Stomach (tissue), 9 donors: ENCODE results near the gene KRTAP10-10. TPM values are rescaled to one million over a fixed set of nuclear protein-coding genes. Genes with fewer than 3 reads are reported as not detected.
"Not testable (repeated sequence)": the region's sequence is repeated elsewhere in the genome, so short reads cannot be mapped to it uniquely, and the experiment has no call there.

Source experiments
- DNase-seq, 2 donors: peaks; one replicate each; pipeline versions ENCODE4 v3.0.0 to v3.0.0-alpha.2; 2013 to 2019
- H3K27ac ChIP-seq, 5 donors: fragments of 200-600 bp in 4 of 5; sonication (generic) in 4 of 5; one replicate each; pipeline ENCODE4 v1.5.1; 2013 to 2019; ENCODE audit warnings: mild to moderate bottlenecking in 1 of 5, moderate library complexity in 1 of 5
- H3K27me3 ChIP-seq, 3 donors: fragments of 200-600 bp; sonication (generic); one replicate each; pipeline ENCODE4 v1.5.1; 2017 to 2019; ENCODE audit warnings: mixed run types in 1 of 3
- H3K36me3 ChIP-seq, 4 donors: fragments of 200-600 bp; sonication (generic); 1 replicate in 3 of 4; 2 replicates in 1 of 4; pipeline ENCODE4 v1.5.1; 2016 to 2019
- H3K4me1 ChIP-seq, 4 donors: fragments of 200-600 bp; sonication (generic); one replicate each; pipeline ENCODE4 v1.5.1; 2016 to 2019
- H3K4me3 ChIP-seq, 4 donors: fragments of 200-600 bp; sonication (generic) in 3 of 4; one replicate each; pipeline ENCODE4 v1.5.1; 2016 to 2019; ENCODE audit warnings: mild to moderate bottlenecking in 1 of 4
- H3K9me3 ChIP-seq, 4 donors: fragments of 200-600 bp; sonication (generic); one replicate each; pipeline ENCODE4 v1.5.1; 2016 to 2019
- EP300 ChIP-seq: sonication (generic); formaldehyde crosslinking; IDR thresholded peaks from one replicate; pipeline ENCODE4 v1.6.1; 2017; ENCODE audit warnings: antibody characterized with exemption
- POLR2A ChIP-seq, 4 donors: fragments of 450-650 bp; IDR thresholded peaks; one replicate each; pipeline ENCODE4 v1.6.1; 2016; ENCODE audit warnings: antibody characterized with exemption in 4 of 4, control low read depth in 2 of 4, mild to moderate bottlenecking in 1 of 4, moderate library complexity in 1 of 4
- POLR2AphosphoS5 ChIP-seq, 3 donors: sonication (generic); formaldehyde crosslinking; IDR thresholded peaks; one replicate each; pipeline ENCODE4 v1.6.1; 2016; ENCODE audit warnings: antibody characterized with exemption in 3 of 3
- WGBS, 5 donors: extraction: QIAGEN DNeasy Blood & Tissue Kit in 3 of 5; methylation state at CpG; one replicate each; pipeline versions ENCODE4 v1.1.5 to v1.1.7; 2013 to 2018; 5-methylcytosine and 5-hydroxymethylcytosine counted together
- intact Hi-C: fragments of 100-400 bp; cut with DNase I; formaldehyde crosslinking; loops from one replicate; pipeline ENCODE4 v1.15.1; 2023; ENCODE audit warnings: low total_unique reads
- polyA plus RNA-seq, 3 donors: library from polyadenylated mRNA; stranded (reverse); fragments of 200-250 nt; gene quantifications; one replicate each; pipeline ENCODE4 v1.2.3, GENCODE V29; 2013
- total RNA-seq, 5 donors: library from RNA; depleted of rRNA; stranded (reverse); fragments of >200 nt; gene quantifications; one replicate each; pipeline versions ENCODE4 v1.1.0 to v1.2.3, GENCODE V29; 2014 to 2016
- TF ChIP-seq, protein P1 (sequence below), 7 experiments: fragments of 450-650 bp in 4 of 7; fragments of 200-600 bp in 3 of 7; sonication (generic) in 3 of 7; IDR thresholded peaks; one replicate each; pipeline ENCODE4 v1.5.1; 2016 to 2019; ENCODE audit warnings: antibody characterized with exemption in 7 of 7, control low read depth in 2 of 7, mild to moderate bottlenecking in 1 of 7
- donor health status: healthy with polysubstance abuse.
- donor health status: Bipolar disorder and iron deficiency.
- donor health status: healthy.

KRTAP10-10 gene
- total and polyA plus RNA-seq, 8 donors: not detected

- H3K4me3 ChIP-seq: no peak overlapping the region
- H3K27me3 ChIP-seq: peaks cover 0 to 35% (median 9%) of the 10 kb centered on the region in 3 donors
- no peak for DNase-seq
- 71 to 80% (median 76%) methylated on average over 4 of the region's 4 CpGs for WGBS, 5 donors
- TF ChIP-seq POLR2A (IDR thresholded peaks at IDR 0.05): no peak
- TF ChIP-seq, protein P1, sequence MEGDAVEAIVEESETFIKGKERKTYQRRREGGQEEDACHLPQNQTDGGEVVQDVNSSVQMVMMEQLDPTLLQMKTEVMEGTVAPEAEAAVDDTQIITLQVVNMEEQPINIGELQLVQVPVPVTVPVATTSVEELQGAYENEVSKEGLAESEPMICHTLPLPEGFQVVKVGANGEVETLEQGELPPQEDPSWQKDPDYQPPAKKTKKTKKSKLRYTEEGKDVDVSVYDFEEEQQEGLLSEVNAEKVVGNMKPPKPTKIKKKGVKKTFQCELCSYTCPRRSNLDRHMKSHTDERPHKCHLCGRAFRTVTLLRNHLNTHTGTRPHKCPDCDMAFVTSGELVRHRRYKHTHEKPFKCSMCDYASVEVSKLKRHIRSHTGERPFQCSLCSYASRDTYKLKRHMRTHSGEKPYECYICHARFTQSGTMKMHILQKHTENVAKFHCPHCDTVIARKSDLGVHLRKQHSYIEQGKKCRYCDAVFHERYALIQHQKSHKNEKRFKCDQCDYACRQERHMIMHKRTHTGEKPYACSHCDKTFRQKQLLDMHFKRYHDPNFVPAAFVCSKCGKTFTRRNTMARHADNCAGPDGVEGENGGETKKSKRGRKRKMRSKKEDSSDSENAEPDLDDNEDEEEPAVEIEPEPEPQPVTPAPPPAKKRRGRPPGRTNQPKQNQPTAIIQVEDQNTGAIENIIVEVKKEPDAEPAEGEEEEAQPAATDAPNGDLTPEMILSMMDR (IDR thresholded peaks at IDR 0.05): no peak
- no peak for TF ChIP-seq POLR2AphosphoS5 (IDR thresholded peaks at IDR 0.05)
- no peak for TF ChIP-seq EP300
- no peak overlapping the region for H3K27ac ChIP-seq
- intact Hi-C loops: no loop called here
- no peaks in the 10 kb centered on the region for H3K4me1 ChIP-seq
- peaks cover 4 to 35% (median 28%) of the 10 kb centered on the region in 4 donors for H3K9me3 ChIP-seq
- no peaks in the 10 kb centered on the region for H3K36me3 ChIP-seq
Observed at GRCh38 chr21:44606495-44606894, 30.7 kb upstream of the KRTAP10-10 start.

GRCh38 chr21:44609193-44609592, 28.0 kb upstream of the KRTAP10-10 start:
- intact Hi-C loops: no loop called here
- H3K27me3 ChIP-seq: peaks cover 0 to 36% (median 3%) of the 10 kb centered on the region in 3 donors
- H3K4me3 ChIP-seq: no peak overlapping the region
- peaks cover 4 to 36% (median 35%) of the 10 kb centered on the region in 4 donors for H3K9me3 ChIP-seq
- TF ChIP-seq, protein P1 (IDR thresholded peaks at IDR 0.05): no peak
- no peak for TF ChIP-seq POLR2AphosphoS5 (IDR thresholded peaks at IDR 0.05)
- no peak for TF ChIP-seq POLR2A (IDR thresholded peaks at IDR 0.05)
- TF ChIP-seq EP300: no peak
- no peaks in the 10 kb centered on the region for H3K36me3 ChIP-seq
- no peaks in the 10 kb centered on the region for H3K4me1 ChIP-seq
- DNase-seq: no peak
- no peak overlapping the region for H3K27ac ChIP-seq

- H3K4me1 ChIP-seq, H3K4me3 ChIP-seq, H3K36me3 ChIP-seq, DNase-seq, intact Hi-C loops, H3K27ac ChIP-seq: not testable (repeated sequence)
- Histone ChIP-seq H3K9me3 (peaks cover 4 to 36% (median 32%) of the 10 kb centered on the region in 4 donors), H3K27me3 (peaks cover 0 to 39% (median 0%) of the 10 kb centered on the region in 3 donors)
- 89 to 97% (median 94%) methylated on average over 7 of the region's 7 CpGs for WGBS, 5 donors
Observed at GRCh38 chr21:44610157-44610843, 26.9 kb upstream of the KRTAP10-10 start.

- WGBS, 5 donors: 74 to 83% (median 80%) methylated on average over 2 to 4 of the region's 4 CpGs
- Histone ChIP-seq H3K27me3 (peaks cover 0 to 46% (median 0%) of the 10 kb centered on the region in 3 donors), H3K27ac (no peak overlapping the region), H3K36me3 (no peaks in the 10 kb centered on the region), H3K4me3 (no peak overlapping the region), H3K4me1 (no peaks in the 10 kb centered on the region), H3K9me3 (peaks cover 4 to 34% (median 31%) of the 10 kb centered on the region in 4 donors)
- DNase-seq: no peak
- TF ChIP-seq, protein P1 (IDR thresholded peaks at IDR 0.05): no peak
- TF ChIP-seq POLR2A (IDR thresholded peaks at IDR 0.05): no peak
- TF ChIP-seq POLR2AphosphoS5 (IDR thresholded peaks at IDR 0.05): no peak
- no peak for TF ChIP-seq EP300
- intact Hi-C loops: no loop called here
Observed at GRCh38 chr21:44611551-44611950, 25.6 kb upstream of the KRTAP10-10 start.

DNA sequence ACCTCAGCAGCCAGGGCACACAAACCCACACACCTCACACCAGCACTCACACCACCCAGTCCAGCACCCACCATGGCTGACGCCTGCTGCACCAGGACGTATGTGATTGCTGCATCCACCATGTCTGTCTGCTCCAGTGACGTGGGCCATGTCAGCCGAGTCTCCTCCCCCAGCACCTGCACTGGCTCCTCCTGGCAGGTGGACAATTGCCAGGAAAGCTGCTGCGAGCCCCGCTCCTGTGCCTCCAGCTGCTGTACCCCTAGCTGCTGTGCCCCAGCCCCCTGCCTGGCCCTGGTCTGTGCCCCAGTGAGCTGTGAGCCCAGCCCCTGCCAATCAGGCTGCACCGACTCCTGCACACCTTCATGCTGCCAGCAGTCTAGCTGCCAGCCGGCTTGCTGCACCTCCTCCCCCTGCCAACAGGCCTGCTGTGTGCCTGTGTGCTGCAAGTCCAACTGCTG, 25.1 kb upstream of the KRTAP10-10 start, which contains the start of gene KRTAP10-8:
Gene KRTAP10-8, plus strand, starts transcription at position 51 of the 458 bp plus-strand sequence. Its CDS starts 22 bp downstream, at position 73.
- H3K4me3 ChIP-seq: no peak within 1 kb of the TSS
- H3K4me1 ChIP-seq: no peaks in the 10 kb centered on the region
- WGBS, 5 donors: 79 to 90% (median 81%) methylated on average over 7 to 8 of the region's 8 CpGs
- H3K9me3 ChIP-seq: peaks cover 4 to 34% (median 28%) of the 10 kb centered on the region in 4 donors
- intact Hi-C loops: no loop called here
- TF ChIP-seq POLR2A (IDR thresholded peaks at IDR 0.05) (no peak), EP300 (no peak), POLR2AphosphoS5 (IDR thresholded peaks at IDR 0.05) (no peak)
- TF ChIP-seq, protein P1 (IDR thresholded peaks at IDR 0.05): no peak
- no peak for DNase-seq
- H3K27me3 ChIP-seq: peaks cover 0 to 47% (median 0%) of the 10 kb centered on the region in 3 donors
- no peaks in the 10 kb centered on the region for H3K36me3 ChIP-seq
- H3K27ac ChIP-seq: no peak within 1 kb of the TSS
